GM18511 (cell line): ENCODE measurements around the gene PCCA.
"Not testable (repeated sequence)": the region's sequence is repeated elsewhere in the genome, so short reads cannot be mapped to it uniquely, and the experiment has no call there.

Experiments used
- ATAC-seq: cut with Tn5 transposase; IDR thresholded peaks from one replicate; pipeline ENCODE4 v1.9.1; 2021; ENCODE audit warnings: mild to moderate bottlenecking, moderate library complexity; ENCODE audit not compliant: unreplicated experiment

The PCCA gene

GRCh38 chr13:100184095-100184494 is 95.2 kb downstream of the PCCA start:
- ATAC-seq: no peak

- no peak for ATAC-seq
These were observed 106.7 kb downstream of the PCCA start for GRCh38 chr13:100195568-100195967.

- no peak for ATAC-seq
These were observed 107.5 kb downstream of the PCCA start for GRCh38 chr13:100196375-100196774.

GRCh38 chr13:100197116-100197515 is 108.2 kb downstream of the PCCA start:
- no peak for ATAC-seq

- no peak for ATAC-seq
These were observed 108.9 kb downstream of the PCCA start for GRCh38 chr13:100197591-100198365.

GRCh38 chr13:100203696-100204367 is 114.9 kb downstream of the PCCA start:
- peak; percentile 65 for ATAC-seq

- no peak for ATAC-seq
These were observed 119.1 kb downstream of the PCCA start for GRCh38 chr13:100208002-100208401.

- no peak for ATAC-seq
These were observed 119.7 kb downstream of the PCCA start for GRCh38 chr13:100208626-100209025.

GRCh38 chr13:100209857-100210825 is 121.2 kb downstream of the PCCA start:
- no peak for ATAC-seq

- ATAC-seq: no peak
These were observed 122.3 kb downstream of the PCCA start for GRCh38 chr13:100211016-100211710.

- no peak for ATAC-seq
These were observed 124.1 kb downstream of the PCCA start for GRCh38 chr13:100212904-100213553.

- no peak for ATAC-seq
These were observed 124.7 kb downstream of the PCCA start for GRCh38 chr13:100213576-100213975.

- no peak for ATAC-seq
These were observed 126.0 kb downstream of the PCCA start for GRCh38 chr13:100214886-100215285.

GRCh38 chr13:100221166-100221565 is 132.3 kb downstream of the PCCA start:
- ATAC-seq: no peak

- ATAC-seq: not testable (repeated sequence)
These were observed 135.2 kb downstream of the PCCA start for GRCh38 chr13:100223966-100224530.

- ATAC-seq: no peak
These were observed 140.7 kb downstream of the PCCA start for GRCh38 chr13:100229603-100230002.

- ATAC-seq: no peak
These were observed 141.9 kb downstream of the PCCA start for GRCh38 chr13:100230769-100231149.

GRCh38 chr13:100231176-100231575 is 142.3 kb downstream of the PCCA start:
- ATAC-seq: no peak

GRCh38 chr13:100234006-100234405 is 145.1 kb downstream of the PCCA start:
- no peak for ATAC-seq
